ENCODE measurements around the gene CD40.
"Not testable (repeated sequence)": the region's sequence is repeated elsewhere in the genome, so short reads cannot be mapped to it uniquely, and the experiment has no call there.

Gene CD40

DNA sequence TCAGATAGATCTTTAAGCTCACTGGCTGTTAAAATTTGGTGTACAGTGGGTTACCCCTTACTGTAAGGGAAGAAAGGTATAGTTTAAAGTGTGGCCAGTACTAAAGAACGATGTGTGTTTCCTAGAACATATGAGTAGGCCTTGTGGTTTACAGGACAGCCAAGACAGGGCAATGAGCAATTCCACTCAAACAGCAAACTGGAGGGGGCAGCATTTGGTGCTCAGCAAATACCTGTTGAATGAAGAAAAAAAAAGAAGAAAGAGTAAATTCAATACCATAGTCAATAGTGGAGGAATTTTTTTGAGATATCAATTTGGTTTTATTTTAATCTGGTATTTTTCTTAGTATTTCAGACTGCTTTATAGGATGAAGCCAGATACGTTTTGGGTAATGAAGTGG is 24.6 kb upstream of the CD40 start:
- no peak overlapping the region for H3K4me3 ChIP-seq (replicated peaks in 1 of 2; ENCODE audit: low read depth in 2 of 2, low read length in 2 of 2)
- TF ChIP-seq CTCF (IDR thresholded peaks at IDR 0.05; ENCODE audit: low read depth, low read length), result no peak
- DNase-seq (ENCODE audit: low read depth in 2 of 2), result peak in 1 of 2 donors; percentile 31

- no peak for TF ChIP-seq CTCF (IDR thresholded peaks at IDR 0.05; ENCODE audit: low read depth, low read length)
Measured at GRCh38 chr20:46099491-46100287, 18.4 kb upstream of the CD40 start.

GRCh38 chr20:46100444-46100843 is 17.7 kb upstream of the CD40 start:
- not testable (repeated sequence) for DNase-seq (ENCODE audit: low read depth in 2 of 2); H3K4me3 ChIP-seq (replicated peaks in 1 of 2; ENCODE audit: low read depth in 2 of 2, low read length in 2 of 2)

More at GRCh38 chr20:46099491-46100287, 18.4 kb upstream of the CD40 start:
- no peak for DNase-seq (ENCODE audit: low read depth in 2 of 2)
- no peak overlapping the region for H3K4me3 ChIP-seq (replicated peaks in 1 of 2; ENCODE audit: low read depth in 2 of 2, low read length in 2 of 2)

DNA sequence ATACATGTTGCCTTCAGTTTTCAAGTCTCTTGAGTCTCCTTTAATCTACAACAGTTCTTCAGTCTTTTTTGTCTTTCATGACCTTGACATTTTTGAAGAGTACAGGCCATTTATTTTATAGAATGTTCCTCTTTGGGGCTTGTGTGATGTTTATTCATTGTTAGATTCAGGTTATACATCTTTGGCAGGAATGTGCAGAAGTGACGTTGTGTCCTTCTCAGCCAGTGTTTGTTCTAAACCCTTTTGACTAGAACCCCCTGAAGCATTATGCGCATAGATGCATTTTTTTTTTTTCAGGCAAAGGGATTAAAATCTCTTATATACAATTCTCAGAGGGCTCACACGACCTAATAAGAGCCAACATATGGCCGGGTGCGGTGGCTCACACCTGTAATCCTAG is 17.1 kb upstream of the CD40 start:
- no peak for TF ChIP-seq CTCF (IDR thresholded peaks at IDR 0.05; ENCODE audit: low read depth, low read length)
- no peak for DNase-seq (ENCODE audit: low read depth in 2 of 2)
- no peak overlapping the region for H3K4me3 ChIP-seq (replicated peaks in 1 of 2; ENCODE audit: low read depth in 2 of 2, low read length in 2 of 2)

DNA sequence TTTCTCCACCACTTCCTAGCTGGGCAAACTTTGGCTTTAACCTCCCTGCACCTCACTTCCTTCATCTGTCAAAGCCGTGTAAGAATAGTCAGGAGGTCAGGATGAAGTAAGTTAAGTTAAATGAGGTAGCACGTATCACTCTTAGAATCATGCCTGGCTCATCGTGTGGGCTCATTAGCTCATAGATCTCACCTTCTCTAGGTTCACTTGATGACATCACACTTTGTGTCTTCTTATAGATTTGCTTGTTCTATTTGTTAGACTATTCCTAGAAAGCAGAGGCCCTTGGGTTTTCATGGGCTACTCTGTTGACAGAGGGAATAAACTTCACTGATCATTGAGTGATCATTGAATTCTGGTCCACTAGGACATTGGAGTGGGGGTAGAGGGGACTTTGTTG is 16.2 kb upstream of the CD40 start:
- no peak overlapping the region for H3K4me3 ChIP-seq (replicated peaks in 1 of 2; ENCODE audit: low read depth in 2 of 2, low read length in 2 of 2)
- DNase-seq (ENCODE audit: low read depth in 2 of 2), result no peak
- TF ChIP-seq CTCF (IDR thresholded peaks at IDR 0.05; ENCODE audit: low read depth, low read length), result no peak

GRCh38 chr20:46102940-46103339 is 15.2 kb upstream of the CD40 start:
- no peak overlapping the region for H3K4me3 ChIP-seq (replicated peaks in 1 of 2; ENCODE audit: low read depth in 2 of 2, low read length in 2 of 2)
- DNase-seq (ENCODE audit: low read depth in 2 of 2), result no peak
- no peak for TF ChIP-seq CTCF (IDR thresholded peaks at IDR 0.05; ENCODE audit: low read depth, low read length)

DNA sequence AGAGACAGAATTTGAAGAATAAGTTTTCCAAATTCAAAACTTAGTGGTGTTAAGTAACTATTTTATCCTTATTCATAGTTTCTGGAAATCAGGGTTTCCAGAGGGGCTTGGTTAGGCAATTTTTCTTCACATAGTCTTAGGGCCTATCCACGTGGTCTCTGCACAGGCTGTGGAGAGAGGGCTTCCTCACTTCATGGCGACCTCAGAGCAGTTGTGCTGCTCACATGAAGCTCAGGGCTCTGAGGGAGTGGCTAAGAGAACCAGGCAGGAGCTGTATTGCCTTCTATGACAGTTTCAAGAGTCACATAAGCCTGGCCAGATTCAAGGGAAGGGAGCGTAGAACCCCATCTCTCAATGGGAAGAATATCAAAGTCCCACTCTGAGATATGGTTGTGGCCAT is 13.9 kb upstream of the CD40 start:
- no peak overlapping the region for H3K4me3 ChIP-seq (replicated peaks in 1 of 2; ENCODE audit: low read depth in 2 of 2, low read length in 2 of 2)
- DNase-seq (ENCODE audit: low read depth in 2 of 2), result no peak
- no peak for TF ChIP-seq CTCF (IDR thresholded peaks at IDR 0.05; ENCODE audit: low read depth, low read length)

Measured in cardiac fibroblast (primary cell).